ENCODE measurements around the gene SLC27A2.

The SLC27A2 gene

GRCh38 chr15:50235794-50236193 lies 53.8 kb downstream of the SLC27A2 start:
- H3K27ac ChIP-seq = no peak overlapping the region
- CTCF ChIA-PET = no interaction called here
- POLR2A ChIA-PET (ENCODE audit: low non-redundant PET) = no interaction called here
- no peak for DNase-seq (ENCODE audit: low spot score)
- TF ChIP-seq, protein P1, sequence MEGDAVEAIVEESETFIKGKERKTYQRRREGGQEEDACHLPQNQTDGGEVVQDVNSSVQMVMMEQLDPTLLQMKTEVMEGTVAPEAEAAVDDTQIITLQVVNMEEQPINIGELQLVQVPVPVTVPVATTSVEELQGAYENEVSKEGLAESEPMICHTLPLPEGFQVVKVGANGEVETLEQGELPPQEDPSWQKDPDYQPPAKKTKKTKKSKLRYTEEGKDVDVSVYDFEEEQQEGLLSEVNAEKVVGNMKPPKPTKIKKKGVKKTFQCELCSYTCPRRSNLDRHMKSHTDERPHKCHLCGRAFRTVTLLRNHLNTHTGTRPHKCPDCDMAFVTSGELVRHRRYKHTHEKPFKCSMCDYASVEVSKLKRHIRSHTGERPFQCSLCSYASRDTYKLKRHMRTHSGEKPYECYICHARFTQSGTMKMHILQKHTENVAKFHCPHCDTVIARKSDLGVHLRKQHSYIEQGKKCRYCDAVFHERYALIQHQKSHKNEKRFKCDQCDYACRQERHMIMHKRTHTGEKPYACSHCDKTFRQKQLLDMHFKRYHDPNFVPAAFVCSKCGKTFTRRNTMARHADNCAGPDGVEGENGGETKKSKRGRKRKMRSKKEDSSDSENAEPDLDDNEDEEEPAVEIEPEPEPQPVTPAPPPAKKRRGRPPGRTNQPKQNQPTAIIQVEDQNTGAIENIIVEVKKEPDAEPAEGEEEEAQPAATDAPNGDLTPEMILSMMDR (conservative IDR thresholded peaks at IDR 0.05; ENCODE audit: low read depth) = no peak

DNA sequence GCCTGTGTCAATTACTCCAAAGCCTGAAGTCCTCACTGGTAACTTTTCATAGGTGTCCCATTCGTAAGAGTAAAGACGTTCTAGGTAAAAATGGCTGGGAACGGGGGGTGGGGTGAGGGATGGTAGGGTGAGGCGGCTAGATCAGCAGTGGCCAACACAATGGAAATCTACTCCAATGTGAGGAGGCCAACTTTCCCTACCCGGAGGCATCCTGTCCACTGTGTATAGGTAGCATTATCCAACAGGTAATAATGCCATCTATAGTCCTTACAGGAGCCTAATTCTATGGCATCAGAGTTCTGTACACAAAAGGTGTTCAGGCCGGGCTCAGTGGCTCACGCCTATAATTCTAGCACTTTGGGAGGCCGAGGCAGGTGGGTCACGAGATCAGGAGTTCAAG lies 54.4 kb downstream of the SLC27A2 start:
- CTCF ChIA-PET = no interaction called here
- POLR2A ChIA-PET (ENCODE audit: low non-redundant PET) = no interaction called here

GRCh38 chr15:50238255-50238654 lies 56.3 kb downstream of the SLC27A2 start:
- H3K27ac ChIP-seq = no peak overlapping the region
- DNase-seq (ENCODE audit: low spot score) = no peak
- TF ChIP-seq, protein P1 (conservative IDR thresholded peaks at IDR 0.05; ENCODE audit: low read depth) = no peak
- ChIA-PET POLR2A (ENCODE audit: low non-redundant PET) (no interaction called here), CTCF (interaction anchor here (0.6 kb wide), 1 partner anchor 19 kb away, joined by 3 read pairs; no protein-coding TSS in a partner anchor)

More for the DNA sequence above, 54.4 kb downstream of the SLC27A2 start:
- TF ChIP-seq, protein P1 (conservative IDR thresholded peaks at IDR 0.05; ENCODE audit: low read depth) = no peak
- DNase-seq (ENCODE audit: low spot score) = no peak
- H3K27ac ChIP-seq = no peak overlapping the region

GRCh38 chr15:50241684-50242450 lies 59.9 kb downstream of the SLC27A2 start:
- TF ChIP-seq, protein P1 (conservative IDR thresholded peaks at IDR 0.05; ENCODE audit: low read depth) = no peak
- no peak overlapping the region for H3K27ac ChIP-seq
- DNase-seq (ENCODE audit: low spot score) = no peak
- POLR2A ChIA-PET (ENCODE audit: low non-redundant PET) = no interaction called here
- CTCF ChIA-PET = interaction anchor here (0.6 to 0.7 kb wide), 2 partner anchors 85 to 1007 kb away, joined by 3 read pairs; no protein-coding TSS in a partner anchor

DNA sequence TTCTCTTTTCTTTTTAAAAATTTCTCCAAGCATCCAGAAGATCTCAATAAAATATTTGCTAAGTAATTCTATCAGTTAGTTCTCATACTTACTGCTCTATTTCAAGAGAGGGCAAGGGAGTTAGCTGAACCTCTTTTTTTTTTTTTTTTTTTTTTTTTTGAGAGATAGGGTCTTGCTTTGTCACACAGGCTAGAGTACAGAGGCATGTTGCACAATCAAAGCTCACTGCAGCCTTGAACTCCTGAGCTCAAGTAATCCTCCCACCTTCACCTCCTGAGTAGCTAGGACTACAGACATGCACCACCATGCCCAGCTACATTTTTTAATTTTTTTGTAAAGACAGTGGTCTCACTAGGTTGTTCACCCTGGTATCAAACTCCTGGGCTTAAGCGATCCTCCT lies 62.2 kb downstream of the SLC27A2 start:
- H3K27ac ChIP-seq = no peak overlapping the region
- ChIA-PET CTCF (no interaction called here), POLR2A (ENCODE audit: low non-redundant PET) (no interaction called here)
- TF ChIP-seq, protein P1 (conservative IDR thresholded peaks at IDR 0.05; ENCODE audit: low read depth) = no peak
- DNase-seq (ENCODE audit: low spot score) = no peak

GRCh38 chr15:50244959-50245624 lies 63.1 kb downstream of the SLC27A2 start:
- no peak for DNase-seq (ENCODE audit: low spot score)
- CTCF ChIA-PET = no interaction called here
- POLR2A ChIA-PET (ENCODE audit: low non-redundant PET) = no interaction called here
- TF ChIP-seq, protein P1 (conservative IDR thresholded peaks at IDR 0.05; ENCODE audit: low read depth) = no peak
- no peak overlapping the region for H3K27ac ChIP-seq
